DMS153 (cell line): ENCODE data around the gene IL1R2.

Experiments
- DNase-seq: peaks from one replicate; lab custom pipeline; 2025; lab: John Stamatoyannopoulos, UW

IL1R2 gene

GRCh38 chr2:102043560-102043959 lies 51.8 kb downstream of the IL1R2 start:
- no peak for DNase-seq

- no peak for DNase-seq
These were observed 52.6 kb downstream of the IL1R2 start for GRCh38 chr2:102044235-102044896.

GRCh38 chr2:102044967-102045489 lies 53.3 kb downstream of the IL1R2 start:
- no peak for DNase-seq

GRCh38 chr2:102045697-102046096 lies 53.9 kb downstream of the IL1R2 start:
- DNase-seq, result no peak

GRCh38 chr2:102046135-102046986 lies 54.6 kb downstream of the IL1R2 start:
- DNase-seq, result no peak

- DNase-seq, result no peak
These were observed 56.7 kb downstream of the IL1R2 start for GRCh38 chr2:102048465-102048864.

GRCh38 chr2:102049756-102050443 lies 58.1 kb downstream of the IL1R2 start:
- no peak for DNase-seq

GRCh38 chr2:102050854-102051391 lies 59.2 kb downstream of the IL1R2 start:
- DNase-seq, result peak; percentile 57

GRCh38 chr2:102051692-102052277 lies 60.0 kb downstream of the IL1R2 start:
- DNase-seq, result no peak

- DNase-seq, result no peak
These were observed 60.6 kb downstream of the IL1R2 start for GRCh38 chr2:102052365-102052764.

- DNase-seq, result no peak
These were observed 61.3 kb downstream of the IL1R2 start for GRCh38 chr2:102053096-102053495.

- no peak for DNase-seq
These were observed 63.7 kb downstream of the IL1R2 start for GRCh38 chr2:102055346-102055990.

- no peak for DNase-seq
These were observed 64.4 kb downstream of the IL1R2 start for GRCh38 chr2:102056079-102056581.

GRCh38 chr2:102057502-102058292 lies 65.9 kb downstream of the IL1R2 start:
- no peak for DNase-seq

GRCh38 chr2:102058293-102058833 lies 66.6 kb downstream of the IL1R2 start:
- DNase-seq, result no peak

GRCh38 chr2:102059151-102059550 lies 67.4 kb downstream of the IL1R2 start:
- DNase-seq, result no peak

- no peak for DNase-seq
These were observed 68.3 kb downstream of the IL1R2 start for GRCh38 chr2:102060047-102060446.

- no peak for DNase-seq
These were observed 69.0 kb downstream of the IL1R2 start for GRCh38 chr2:102060792-102061191.

- no peak for DNase-seq
These were observed 69.5 kb downstream of the IL1R2 start for GRCh38 chr2:102061286-102061699.
